Fibroblast of mammary gland (primary cell): ENCODE results near the gene ADGRG7.
"Not testable (repeated sequence)": the region's sequence is repeated elsewhere in the genome, so short reads cannot be mapped to it uniquely, and the experiment has no call there.

Source experiments
- DNase-seq: peaks from one replicate; pipeline ENCODE4 v3.0.0-alpha.2; 2010; ENCODE audit warnings: low read depth
- H3K4me3 ChIP-seq: 2 replicates; pipeline ENCODE4 v1.5.1; 2011; ENCODE audit warnings: low read depth, mild to moderate bottlenecking, low read length, moderate library complexity; ENCODE audit not compliant: control insufficient read depth
- TF ChIP-seq, protein P1 (sequence below): conservative IDR thresholded peaks from 2 replicates; pipeline ENCODE4 v1.5.1; 2011; ENCODE audit warnings: low read depth, low read length, inconsistent platforms; ENCODE audit not compliant: control insufficient read depth, insufficient read depth

Gene ADGRG7

DNA sequence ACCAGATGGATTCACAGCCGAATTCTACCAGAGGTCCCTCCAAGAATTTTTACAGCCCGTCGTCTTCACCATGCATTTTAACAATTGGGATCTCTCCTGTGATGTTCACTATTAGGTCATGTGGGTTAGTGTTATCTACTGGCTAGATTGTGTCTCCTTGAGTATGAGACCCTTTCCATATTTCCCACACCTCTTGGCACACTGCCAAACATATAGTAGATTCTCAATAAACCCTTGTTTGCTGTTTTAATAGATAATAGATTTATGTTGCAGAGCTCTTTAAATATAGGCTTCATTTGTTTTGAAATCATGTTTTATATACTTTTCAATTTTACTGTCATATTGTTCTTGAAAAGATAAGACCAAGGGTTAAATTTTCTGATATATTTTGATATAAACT lies 34.9 kb upstream of the ADGRG7 start:
- TF ChIP-seq, protein P1, sequence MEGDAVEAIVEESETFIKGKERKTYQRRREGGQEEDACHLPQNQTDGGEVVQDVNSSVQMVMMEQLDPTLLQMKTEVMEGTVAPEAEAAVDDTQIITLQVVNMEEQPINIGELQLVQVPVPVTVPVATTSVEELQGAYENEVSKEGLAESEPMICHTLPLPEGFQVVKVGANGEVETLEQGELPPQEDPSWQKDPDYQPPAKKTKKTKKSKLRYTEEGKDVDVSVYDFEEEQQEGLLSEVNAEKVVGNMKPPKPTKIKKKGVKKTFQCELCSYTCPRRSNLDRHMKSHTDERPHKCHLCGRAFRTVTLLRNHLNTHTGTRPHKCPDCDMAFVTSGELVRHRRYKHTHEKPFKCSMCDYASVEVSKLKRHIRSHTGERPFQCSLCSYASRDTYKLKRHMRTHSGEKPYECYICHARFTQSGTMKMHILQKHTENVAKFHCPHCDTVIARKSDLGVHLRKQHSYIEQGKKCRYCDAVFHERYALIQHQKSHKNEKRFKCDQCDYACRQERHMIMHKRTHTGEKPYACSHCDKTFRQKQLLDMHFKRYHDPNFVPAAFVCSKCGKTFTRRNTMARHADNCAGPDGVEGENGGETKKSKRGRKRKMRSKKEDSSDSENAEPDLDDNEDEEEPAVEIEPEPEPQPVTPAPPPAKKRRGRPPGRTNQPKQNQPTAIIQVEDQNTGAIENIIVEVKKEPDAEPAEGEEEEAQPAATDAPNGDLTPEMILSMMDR: no peak
- no peak overlapping the region for H3K4me3 ChIP-seq
- DNase-seq: no peak

DNA sequence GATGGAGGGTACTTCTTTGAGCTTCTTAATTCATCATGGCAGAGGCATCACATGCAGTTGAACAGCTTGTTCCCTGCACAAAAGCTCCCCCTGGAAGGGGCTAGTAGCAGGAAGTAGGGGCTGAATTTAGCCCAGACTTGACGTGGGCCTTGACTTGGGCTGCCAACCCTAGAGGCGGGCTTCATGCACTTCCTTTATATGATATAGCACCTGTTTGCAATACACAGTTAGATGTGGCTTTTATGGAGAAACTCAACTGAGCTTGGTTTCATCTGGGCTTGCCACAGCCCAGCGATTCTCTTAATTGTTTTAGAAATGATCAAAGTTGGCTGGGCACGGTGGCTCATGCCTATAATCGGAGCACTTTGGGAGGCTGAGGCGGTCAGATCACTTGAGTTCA lies 33.7 kb upstream of the ADGRG7 start:
- H3K4me3 ChIP-seq: no peak overlapping the region
- no peak for DNase-seq
- TF ChIP-seq, protein P1: no peak

DNA sequence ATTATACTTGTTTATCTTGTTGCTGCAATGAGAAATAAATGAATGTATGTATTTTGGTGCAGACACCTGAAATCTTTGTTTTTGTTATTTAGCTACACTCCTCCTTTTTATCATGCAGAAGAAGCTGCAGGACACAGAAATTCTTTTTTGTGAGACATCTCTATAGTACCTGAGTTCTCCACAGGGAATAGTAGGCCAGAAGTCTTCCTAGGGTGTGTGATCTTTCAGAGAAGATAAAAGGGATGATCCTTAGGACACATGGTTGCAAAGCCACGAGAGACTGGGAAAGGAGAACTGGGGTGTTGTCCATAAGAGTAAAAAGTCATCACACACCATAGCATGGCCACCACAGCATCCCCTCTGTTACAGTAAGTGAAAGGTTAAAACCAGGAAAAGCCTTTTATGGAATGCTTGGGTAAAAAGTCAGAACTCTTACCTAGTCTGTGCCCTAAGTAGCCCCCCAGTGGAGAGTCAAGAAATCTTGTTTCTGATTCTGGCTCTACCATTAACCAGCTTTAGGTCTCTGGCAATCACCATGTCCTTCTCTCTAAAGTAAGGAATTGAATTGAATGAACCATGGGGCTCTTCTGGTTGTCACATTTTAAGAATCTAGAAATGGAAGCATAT lies 31.9 kb upstream of the ADGRG7 start:
- TF ChIP-seq, protein P1: no peak
- no peak for DNase-seq

DNA sequence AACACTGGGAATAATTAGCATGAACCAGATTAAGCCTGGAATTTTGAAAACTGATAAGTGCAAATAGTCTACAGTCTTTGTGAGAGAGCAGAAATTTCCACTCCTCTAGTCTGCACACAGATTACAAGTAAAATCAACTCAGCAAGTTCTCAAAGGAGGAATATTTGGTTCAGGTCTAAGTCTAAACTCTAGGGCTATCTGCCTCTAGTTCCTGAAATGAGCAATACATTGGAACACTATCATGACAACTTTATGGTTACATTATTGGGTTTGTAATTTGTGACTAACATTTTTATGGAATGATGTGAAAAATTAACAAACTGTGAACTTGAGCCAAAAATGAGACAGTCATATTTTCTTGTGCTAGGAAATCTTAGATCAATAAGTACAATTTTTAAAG lies 30.8 kb upstream of the ADGRG7 start:
- no peak for DNase-seq
- no peak overlapping the region for H3K4me3 ChIP-seq
- TF ChIP-seq, protein P1: no peak

More for the DNA sequence above, 31.9 kb upstream of the ADGRG7 start:
- no peak overlapping the region for H3K4me3 ChIP-seq

DNA sequence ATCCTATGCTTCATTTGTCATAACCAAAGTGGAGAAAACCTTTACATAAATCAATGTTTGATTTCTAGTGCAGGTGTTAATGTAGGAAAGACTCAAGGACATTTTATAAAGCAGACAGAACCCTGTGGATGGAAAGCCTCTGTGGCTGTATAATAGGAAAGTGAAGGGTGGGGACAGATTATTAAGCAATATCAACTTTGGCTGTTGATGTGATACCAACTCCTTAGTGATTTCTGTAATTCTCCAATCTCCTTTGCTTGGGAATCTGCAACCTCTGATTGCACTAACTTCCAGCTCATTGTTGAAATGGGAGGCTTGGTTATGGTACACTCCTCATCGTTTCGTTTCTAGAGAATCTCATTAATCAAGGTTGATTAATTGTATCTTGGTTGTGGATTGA lies 29.3 kb upstream of the ADGRG7 start:
- TF ChIP-seq, protein P1: no peak
- no peak for DNase-seq
- no peak overlapping the region for H3K4me3 ChIP-seq

DNA sequence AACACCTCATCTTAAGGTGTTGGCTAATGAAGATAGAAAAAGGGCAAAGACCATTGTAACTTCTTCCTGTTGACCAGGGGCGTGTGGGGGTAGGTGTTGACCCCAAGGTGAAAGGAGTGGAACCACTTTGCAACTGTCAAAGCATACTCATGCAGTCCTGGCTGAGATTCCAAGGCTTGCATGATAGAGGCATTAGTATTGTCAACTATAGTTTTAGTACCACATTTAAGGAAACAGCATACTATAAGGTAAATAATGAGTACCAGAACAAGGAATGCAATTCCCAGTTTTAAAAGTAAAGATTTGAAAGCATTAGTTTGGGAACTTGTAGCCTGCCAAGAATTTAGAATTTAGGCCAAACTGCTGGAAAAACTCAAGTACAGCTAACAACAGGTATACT lies 27.8 kb upstream of the ADGRG7 start:
- H3K4me3 ChIP-seq: no peak overlapping the region
- TF ChIP-seq, protein P1: no peak
- no peak for DNase-seq

DNA sequence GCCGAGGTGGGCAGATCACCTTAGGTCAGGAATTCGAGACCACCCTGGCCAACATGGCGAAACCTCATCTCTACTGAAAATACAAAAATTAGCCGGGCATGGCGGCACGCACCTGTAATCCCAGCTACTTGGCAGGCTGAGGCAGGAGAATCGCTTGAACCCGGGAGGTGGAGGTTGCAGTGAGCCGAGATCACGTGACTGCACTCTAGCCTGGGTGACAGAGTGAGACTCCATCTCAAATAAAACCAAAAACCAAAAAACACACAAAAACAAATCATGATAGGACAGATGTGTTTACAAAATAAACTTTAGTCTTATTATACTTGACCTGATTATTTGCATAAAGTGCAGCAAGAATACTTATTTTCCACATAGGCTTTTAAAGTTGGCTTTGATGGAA lies 27.2 kb upstream of the ADGRG7 start:
- not testable (repeated sequence) for H3K4me3 ChIP-seq

More for the DNA sequence above, 27.2 kb upstream of the ADGRG7 start:
- not testable (repeated sequence) for DNase-seq
